Natural killer cell (primary cell): ENCODE data around the gene SLC22A17. TPM values are rescaled to one million over a fixed set of nuclear protein-coding genes. Genes with fewer than 3 reads are reported as not detected.

Source experiments
- ATAC-seq, 3 donors: fragments of 150-1000 bp in 2 of 3; fragments of 200-7000 bp in 1 of 3; cut with Tn5 transposase; 1 replicate in 1 of 3; 2 replicates in 2 of 3; pipeline ENCODE4 v1.10.0; 2021; ENCODE audit warnings: mild to moderate bottlenecking in 2 of 3, moderate library complexity in 2 of 3
- DNase-seq, 2 donors: peaks; one replicate each; pipeline versions ENCODE4 v3.0.0 to v3.0.0-alpha.2; 2013 to 2021; ENCODE audit warnings: mixed read lengths in 1 of 2
- H3K27ac ChIP-seq: one replicate; pipeline ENCODE4 v1.5.1; 2013; ENCODE audit warnings: mild to moderate bottlenecking, low read length
- H3K27me3 ChIP-seq: one replicate; pipeline ENCODE4 v1.6.1; 2013; ENCODE audit warnings: low read length; ENCODE audit not compliant: control insufficient read depth, insufficient read depth
- H3K36me3 ChIP-seq: one replicate; pipeline ENCODE4 v1.6.1; 2013; ENCODE audit warnings: low read length; ENCODE audit not compliant: control insufficient read depth, insufficient read depth
- H3K4me1 ChIP-seq: one replicate; pipeline ENCODE4 v1.6.1; 2013; ENCODE audit warnings: low read length; ENCODE audit not compliant: control insufficient read depth, insufficient read depth
- H3K4me3 ChIP-seq: one replicate; pipeline ENCODE4 v1.5.1; 2013; ENCODE audit warnings: low read length
- H3K9me3 ChIP-seq: one replicate; pipeline ENCODE4 v1.6.1; 2013; ENCODE audit warnings: low read length; ENCODE audit not compliant: control insufficient read depth, insufficient read depth
- H3K27ac Mint-ChIP-seq, 2 donors: one replicate each; pipeline ENCODE4 v1.8.0; 2022; ENCODE audit warnings: mild to moderate bottlenecking in 2 of 2, mixed read lengths in 2 of 2, moderate library complexity in 1 of 2
- H3K27me3 Mint-ChIP-seq, 2 donors: one replicate each; pipeline ENCODE4 v1.8.0; 2022; ENCODE audit warnings: low read depth in 2 of 2, mixed read lengths in 2 of 2
- H3K36me3 Mint-ChIP-seq: one replicate; pipeline ENCODE4 v1.8.0; 2022; ENCODE audit warnings: mixed read lengths
- H3K4me1 Mint-ChIP-seq, 2 donors: one replicate each; pipeline ENCODE4 v1.8.0; 2022; ENCODE audit warnings: mixed read lengths in 2 of 2
- H3K4me3 Mint-ChIP-seq: one replicate; pipeline ENCODE4 v1.8.0; 2022; ENCODE audit warnings: mild to moderate bottlenecking, moderate library complexity, mixed read lengths
- H3K9me3 Mint-ChIP-seq, 2 donors: one replicate each; pipeline ENCODE4 v1.8.0; 2022; ENCODE audit warnings: mixed read lengths in 2 of 2
- CTCF ChIP-seq: fragments of 200-600 bp; IDR thresholded peaks from one replicate; pipeline ENCODE4 v1.8.0; 2022; ENCODE audit warnings: antibody characterized with exemption
- WGBS: methylation state at CpG from one replicate; pipeline ENCODE4 v1.1.7; 2013; ENCODE audit warnings: missing lambda C conversion rate; ENCODE audit not compliant: insufficient coverage; 5-methylcytosine and 5-hydroxymethylcytosine counted together
- intact Hi-C: fragments of 100-400 bp; cut with micrococcal nuclease; formaldehyde crosslinking; loops from one replicate; pipeline ENCODE4 v1.14.2; 2022
- total RNA-seq, 4 donors: library from RNA; stranded (reverse); fragments of 120-200 nt in 1 of 4; gene quantifications; one replicate each; pipeline versions ENCODE4 v1.2.3 to v1.2.4, GENCODE V29; 2013 to 2022

The SLC22A17 gene
- total RNA-seq, 3 donors from 2014 or later (not counting 1 experiment from before 2014, with no cell fraction given), result 0.28 to 1.00 TPM; not detected in 1

DNA sequence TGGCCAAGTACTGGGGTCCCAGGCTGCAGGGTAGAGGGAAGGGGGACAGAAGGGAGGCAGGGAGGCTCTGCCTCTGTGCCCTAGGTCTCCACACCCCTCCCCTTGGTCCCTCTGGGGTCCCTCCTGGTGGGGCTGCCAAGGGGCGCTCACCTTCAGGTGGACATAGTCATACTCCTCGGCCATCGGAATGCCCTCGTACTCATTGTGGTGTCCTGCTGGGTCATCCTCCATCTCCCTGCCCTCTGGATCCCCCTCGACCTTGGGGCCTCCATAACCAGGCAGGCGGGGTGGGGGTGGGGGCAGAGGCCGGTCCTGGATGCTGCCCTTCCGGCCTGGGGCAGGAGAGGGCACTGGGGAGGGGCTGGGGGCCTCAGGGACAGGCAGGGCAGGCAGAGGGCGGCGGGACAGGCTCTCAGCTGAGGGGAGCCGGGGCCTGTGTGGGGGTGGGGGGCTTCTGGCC is 6.5 kb upstream of the SLC22A17 start:
- Histone ChIP-seq H3K36me3 (no peaks in the 10 kb centered on the region), H3K27me3 (peaks cover 5% of the 10 kb centered on the region), H3K4me1 (no peaks in the 10 kb centered on the region), H3K9me3 (no peaks in the 10 kb centered on the region), H3K4me3 (no peak overlapping the region), H3K27ac (no peak overlapping the region)
- Mint-ChIP-seq H3K27ac (no peak overlapping the region), H3K36me3 (no peaks in the 10 kb centered on the region), H3K4me3 (no peak overlapping the region), H3K27me3 (peaks cover 17 to 18% of the 10 kb centered on the region in 2 donors), H3K4me1 (no peaks in the 10 kb centered on the region), H3K9me3 (no peaks in the 10 kb centered on the region)
- DNase-seq (no peak), ATAC-seq (no peak)
- 85% methylated on average over 11 of the region's 11 CpGs for WGBS
- no peak for TF ChIP-seq CTCF
- intact Hi-C loops, result no loop called here

- no peaks in the 10 kb centered on the region for H3K9me3 ChIP-seq
- H3K36me3 Mint-ChIP-seq, result no peaks in the 10 kb centered on the region
- no peak for ATAC-seq
- peaks cover 20 to 23% of the 10 kb centered on the region in 2 donors for H3K27me3 Mint-ChIP-seq
- H3K27ac ChIP-seq, result no peak overlapping the region
- no peaks in the 10 kb centered on the region for H3K4me1 Mint-ChIP-seq
- TF ChIP-seq CTCF, result no peak
- H3K4me3 ChIP-seq, result no peak overlapping the region
- peaks cover 4% of the 10 kb centered on the region for H3K27me3 ChIP-seq
- H3K9me3 Mint-ChIP-seq, result no peaks in the 10 kb centered on the region
- H3K27ac Mint-ChIP-seq, result no peak overlapping the region
- H3K4me3 Mint-ChIP-seq, result no peak overlapping the region
- no peaks in the 10 kb centered on the region for H3K4me1 ChIP-seq
- H3K36me3 ChIP-seq, result no peaks in the 10 kb centered on the region
- no peak for DNase-seq
- 83% methylated on average over 12 of the region's 12 CpGs for WGBS
- intact Hi-C loops, result no loop called here
These were observed 6.0 kb upstream of the SLC22A17 start for GRCh38 chr14:23358553-23359166.

- H3K9me3 Mint-ChIP-seq, result no peaks in the 10 kb centered on the region
- Histone ChIP-seq H3K9me3 (no peaks in the 10 kb centered on the region), H3K27ac (no peak overlapping the region), H3K4me3 (no peak overlapping the region), H3K27me3 (peaks cover 9% of the 10 kb centered on the region), H3K4me1 (no peaks in the 10 kb centered on the region), H3K36me3 (no peaks in the 10 kb centered on the region)
- ATAC-seq (no peak), DNase-seq (no peak)
- no peak overlapping the region for H3K27ac Mint-ChIP-seq
- H3K4me1 Mint-ChIP-seq, result peaks cover 4% of the 10 kb centered on the region in 2 donors
- WGBS, result 88% methylated on average over 3 of the region's 3 CpGs
- no peak overlapping the region for H3K4me3 Mint-ChIP-seq
- intact Hi-C loops, result no loop called here
- TF ChIP-seq CTCF, result no peak
- no peaks in the 10 kb centered on the region for H3K36me3 Mint-ChIP-seq
- peaks cover 26 to 29% of the 10 kb centered on the region in 2 donors for H3K27me3 Mint-ChIP-seq
These were observed 5.4 kb upstream of the SLC22A17 start for GRCh38 chr14:23358042-23358441.

DNA sequence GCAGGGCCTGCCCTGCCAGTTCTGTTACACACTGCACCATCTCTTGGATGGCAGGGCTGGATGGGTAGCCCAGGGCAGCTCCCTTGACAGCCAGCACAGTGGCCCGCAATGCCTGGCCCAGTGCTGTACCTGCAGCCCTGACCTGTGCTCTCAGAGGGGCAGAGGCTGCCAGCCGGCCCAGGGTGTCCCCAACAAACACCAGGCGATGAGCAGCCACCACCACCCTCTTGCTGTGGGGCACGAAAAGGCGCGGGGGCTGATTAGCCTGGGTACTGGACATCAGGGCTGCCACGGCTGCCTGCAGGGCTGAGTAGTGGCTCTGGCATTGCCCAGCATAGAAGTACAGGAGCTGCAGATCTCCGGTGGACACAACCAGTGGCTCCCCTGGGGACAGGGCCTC is 4.6 kb upstream of the SLC22A17 start:
- no peaks in the 10 kb centered on the region for H3K36me3 ChIP-seq
- Mint-ChIP-seq H3K36me3 (no peaks in the 10 kb centered on the region), H3K4me3 (no peak overlapping the region), H3K27ac (no peak overlapping the region), H3K4me1 (peaks cover 7% of the 10 kb centered on the region in 2 donors), H3K27me3 (peaks cover 30 to 31% of the 10 kb centered on the region in 2 donors), H3K9me3 (no peaks in the 10 kb centered on the region)
- no peak for DNase-seq
- no peak overlapping the region for H3K4me3 ChIP-seq
- H3K9me3 ChIP-seq, result no peaks in the 10 kb centered on the region
- peaks cover 6% of the 10 kb centered on the region for H3K4me1 ChIP-seq
- 90% methylated on average over 8 of the region's 8 CpGs for WGBS
- no peak overlapping the region for H3K27ac ChIP-seq
- H3K27me3 ChIP-seq, result peaks cover 10% of the 10 kb centered on the region
- no peak for ATAC-seq
- intact Hi-C loops, result no loop called here
- no peak for TF ChIP-seq CTCF
